Measurements from ENCODE around the gene JADE2. TPM values are rescaled to one million over a fixed set of nuclear protein-coding genes. Genes with fewer than 3 reads are reported as not detected.

The JADE2 gene
- polyA plus RNA-seq, 1 donor, result 0.94 TPM

DNA sequence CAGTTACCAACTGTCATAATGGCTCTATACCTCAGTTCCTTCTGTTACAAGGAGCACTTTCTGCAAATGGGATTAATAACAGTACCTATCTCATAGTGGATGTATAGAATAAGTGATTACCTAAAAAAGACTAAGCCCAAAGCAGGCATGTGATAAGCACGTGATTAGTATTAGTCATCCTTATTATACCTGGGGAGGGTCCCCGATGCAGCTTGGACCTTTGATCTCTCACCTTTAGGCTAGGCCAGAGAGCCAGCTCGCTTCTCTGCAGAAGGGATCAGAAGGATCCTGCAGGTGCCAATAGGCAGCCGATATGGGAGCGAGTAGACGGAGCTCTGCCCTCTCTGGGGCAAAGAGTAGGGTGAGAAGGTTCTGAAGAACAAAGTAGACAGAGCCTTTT, 4.0 kb downstream of the JADE2 start:
- DNase-seq (ENCODE audit: low read depth), result no peak

DNA sequence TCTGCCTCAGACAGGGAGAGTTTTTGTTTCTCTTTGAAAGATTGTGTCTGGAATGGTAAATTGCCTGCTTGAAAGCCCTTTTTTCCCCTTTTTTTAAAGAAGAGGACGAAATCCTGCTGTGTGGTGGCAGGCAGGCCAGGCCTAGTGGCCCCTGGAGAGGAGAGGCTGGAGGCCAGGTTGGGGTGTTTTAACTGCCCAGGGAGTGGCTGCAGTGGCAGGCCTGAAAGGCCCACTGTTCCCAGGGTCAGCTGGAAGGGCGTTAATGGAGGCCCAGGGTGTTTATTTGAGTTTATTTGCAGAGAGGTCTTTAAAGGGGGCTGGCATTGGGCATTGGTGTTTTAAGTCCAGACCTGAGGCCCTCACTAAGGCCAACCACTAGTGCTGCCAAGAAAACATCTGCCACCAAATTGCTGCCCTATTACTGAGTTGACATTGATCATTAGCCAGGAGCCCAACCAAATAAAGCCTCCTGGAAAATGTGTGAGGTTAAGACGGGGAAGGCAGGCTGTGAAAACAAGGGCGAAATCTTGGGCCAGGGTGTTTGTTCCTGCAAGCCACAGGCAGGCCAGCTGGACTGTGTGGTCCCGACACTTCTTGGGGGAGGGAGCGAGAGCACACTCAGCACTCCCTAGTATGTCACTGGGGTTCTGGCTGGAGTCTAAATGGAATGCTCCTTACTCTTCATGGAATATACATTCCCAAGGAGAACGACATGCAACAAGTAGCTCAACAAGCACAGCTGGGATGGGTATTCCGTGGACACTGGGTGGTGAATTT, 5.0 kb downstream of the JADE2 start:
- no peak for DNase-seq (ENCODE audit: low read depth)

GRCh38 chr5:134533115-134533815, 7.8 kb downstream of the JADE2 start:
- no peak for DNase-seq (ENCODE audit: low read depth)

GRCh38 chr5:134534058-134534725, 8.7 kb downstream of the JADE2 start:
- no peak for DNase-seq (ENCODE audit: low read depth)

- no peak for DNase-seq (ENCODE audit: low read depth)
Measured at GRCh38 chr5:134534726-134535110, 9.2 kb downstream of the JADE2 start.

- DNase-seq (ENCODE audit: low read depth), result no peak
Measured at GRCh38 chr5:134536876-134537275, 11.4 kb downstream of the JADE2 start.

GRCh38 chr5:134537297-134537696, 11.8 kb downstream of the JADE2 start:
- DNase-seq (ENCODE audit: low read depth), result no peak

- DNase-seq (ENCODE audit: low read depth), result no peak
Measured at GRCh38 chr5:134538296-134538695, 12.8 kb downstream of the JADE2 start.

DNA sequence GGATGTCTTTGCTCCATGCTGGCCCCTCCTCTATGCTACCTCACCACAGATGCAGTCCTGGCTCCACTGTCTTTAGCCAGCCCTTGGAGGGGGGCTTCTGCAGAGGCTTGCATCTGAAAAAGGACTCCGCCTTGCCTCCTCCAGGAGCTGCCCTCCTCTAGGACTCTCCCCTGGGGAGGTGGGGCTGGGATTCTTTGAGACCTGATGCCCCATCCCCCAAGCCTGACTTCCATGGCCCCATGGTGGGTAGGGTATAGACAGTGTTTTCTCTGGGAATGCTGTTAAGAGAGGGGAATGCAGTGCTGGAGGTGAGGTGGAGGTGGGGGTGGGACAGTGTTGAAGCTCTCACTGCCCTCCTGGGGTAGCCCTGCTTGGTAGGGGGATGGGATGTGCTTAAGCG, 14.3 kb downstream of the JADE2 start:
- DNase-seq (ENCODE audit: low read depth), result no peak

- no peak for DNase-seq (ENCODE audit: low read depth)
Measured at GRCh38 chr5:134540747-134541733, 15.6 kb downstream of the JADE2 start.

- no peak for DNase-seq (ENCODE audit: low read depth)
Measured at GRCh38 chr5:134541736-134542376, 16.4 kb downstream of the JADE2 start.

- no peak for DNase-seq (ENCODE audit: low read depth)
Measured at GRCh38 chr5:134543820-134544614, 18.5 kb downstream of the JADE2 start.

- DNase-seq (ENCODE audit: low read depth), result no peak
Measured at GRCh38 chr5:134545070-134545868, 19.8 kb downstream of the JADE2 start.

- no peak for DNase-seq (ENCODE audit: low read depth)
Measured at GRCh38 chr5:134547066-134547465, 21.6 kb downstream of the JADE2 start.

DNA sequence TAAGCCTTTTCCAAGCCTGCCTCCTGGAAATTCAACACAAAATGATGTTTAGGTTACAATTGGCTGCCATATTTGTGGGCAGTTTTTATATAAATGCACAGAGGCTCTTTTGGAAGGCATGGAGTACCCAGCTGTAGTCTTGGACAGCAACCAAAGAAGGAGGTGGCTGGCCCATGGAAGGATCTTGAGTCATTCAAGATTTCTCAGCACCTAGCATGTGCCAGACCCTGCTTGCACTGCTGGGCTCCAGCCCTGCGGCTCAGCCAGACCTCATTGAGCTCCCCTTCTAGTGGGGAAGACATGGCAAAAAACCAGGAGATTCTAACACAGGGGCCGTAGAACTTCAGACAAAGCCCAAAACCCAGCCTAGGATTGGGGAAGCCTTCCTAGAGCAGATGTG, 22.1 kb downstream of the JADE2 start:
- no peak for DNase-seq (ENCODE audit: low read depth)

- DNase-seq (ENCODE audit: low read depth), result no peak
Measured at GRCh38 chr5:134547999-134548658, 22.7 kb downstream of the JADE2 start.

DNA sequence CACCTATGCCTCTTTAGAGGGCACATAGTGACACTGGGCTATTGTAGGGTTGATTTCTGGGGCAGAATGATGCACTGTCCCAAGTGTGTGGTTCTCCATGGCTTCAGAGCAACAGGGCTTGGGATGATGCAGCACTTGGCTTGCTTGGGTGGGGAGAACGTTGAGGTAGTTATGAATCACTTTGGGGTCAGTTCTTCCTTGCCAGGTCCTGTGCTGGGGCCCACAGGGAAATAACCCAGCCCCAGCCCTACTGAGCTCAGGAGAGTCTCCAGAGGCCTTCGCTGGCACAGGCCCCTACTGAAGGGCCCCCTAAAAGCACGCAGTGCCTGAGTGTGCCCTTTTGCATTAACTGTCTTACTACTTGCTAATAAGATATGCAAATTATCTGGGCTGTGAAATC, 24.2 kb downstream of the JADE2 start:
- no peak for DNase-seq (ENCODE audit: low read depth)

DNA sequence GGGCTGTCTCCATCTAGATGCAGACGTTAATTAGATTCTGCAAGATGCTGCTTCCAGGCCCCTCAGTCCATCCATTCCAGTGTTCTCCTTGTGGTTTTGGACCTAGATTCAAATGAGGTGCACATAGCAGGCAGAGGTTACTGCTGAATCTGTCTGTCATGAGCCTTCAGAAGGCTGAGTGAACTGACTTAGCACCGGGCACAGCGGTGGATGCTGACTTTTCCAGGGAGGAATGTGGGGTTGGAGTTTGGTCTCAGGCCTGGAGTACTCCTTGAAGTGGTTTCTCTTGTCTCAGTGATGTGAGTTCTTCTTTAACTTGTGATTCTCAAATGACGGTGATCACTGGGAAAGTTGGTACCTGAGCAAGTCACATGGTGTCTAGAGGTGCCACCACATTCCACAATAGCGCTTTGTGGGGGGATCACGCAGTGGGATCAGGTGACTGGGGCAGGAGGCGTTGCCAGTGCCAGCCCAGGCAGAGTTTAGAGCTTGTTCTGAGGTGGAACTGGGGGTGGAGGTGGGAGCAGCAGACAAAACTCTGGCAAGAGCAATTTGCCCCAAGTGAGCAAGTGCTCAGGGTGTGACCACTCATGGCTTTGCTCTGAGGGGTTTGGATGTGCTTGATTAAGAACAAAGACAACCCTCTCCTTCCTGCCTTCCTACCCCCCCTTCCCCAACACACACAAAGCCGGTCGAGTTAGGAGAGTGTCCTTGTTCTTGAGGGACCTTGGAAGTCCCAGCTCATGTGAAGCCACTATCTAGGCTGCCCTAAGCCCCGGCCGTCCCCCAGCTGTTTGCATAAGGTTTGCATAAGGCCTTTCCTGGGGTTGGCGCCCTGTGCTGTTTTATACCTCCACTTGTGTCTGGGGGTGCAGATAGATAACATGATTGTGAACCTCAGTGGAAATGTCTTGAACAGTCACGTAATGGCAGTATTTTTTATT, 25.1 kb downstream of the JADE2 start:
- no peak for DNase-seq (ENCODE audit: low read depth)

Data from forelimb muscle (tissue), 1 donor.